Skeletal muscle tissue (tissue), 4 donors: Measurements from ENCODE around the gene AASDHPPT. TPM values are rescaled to one million over a fixed set of nuclear protein-coding genes. Genes with fewer than 3 reads are reported as not detected.

Source experiments
- H3K27ac ChIP-seq: one replicate; pipeline ENCODE4 v1.7.0; 2013; ENCODE audit warnings: mild to moderate bottlenecking, low read depth, low read length, inconsistent platforms
- H3K27me3 ChIP-seq, 3 donors: one replicate each; pipeline ENCODE4 v1.7.0; 2013; ENCODE audit warnings: low read length in 3 of 3; ENCODE audit not compliant: control insufficient read depth in 3 of 3, insufficient read depth in 3 of 3
- H3K36me3 ChIP-seq, 3 donors: one replicate each; pipeline ENCODE4 v1.7.0; 2013; ENCODE audit warnings: low read length in 3 of 3; ENCODE audit not compliant: control insufficient read depth in 3 of 3, insufficient read depth in 3 of 3
- H3K4me1 ChIP-seq, 3 donors: one replicate each; pipeline ENCODE4 v1.7.0; 2013; ENCODE audit warnings: low read length in 3 of 3, mild to moderate bottlenecking in 3 of 3; ENCODE audit not compliant: control insufficient read depth in 3 of 3, insufficient read depth in 3 of 3
- H3K4me3 ChIP-seq, 3 donors: one replicate each; pipeline ENCODE4 v1.7.0; 2013; ENCODE audit warnings: low read length in 3 of 3
- H3K9ac ChIP-seq, 3 donors: one replicate each; pipeline ENCODE4 v1.7.0; 2013; ENCODE audit warnings: low read length in 3 of 3, mild to moderate bottlenecking in 3 of 3, moderate library complexity in 2 of 3, low read depth in 1 of 3
- H3K9me3 ChIP-seq, 3 donors: one replicate each; pipeline ENCODE4 v1.7.0; 2013; ENCODE audit warnings: low read length in 3 of 3; ENCODE audit not compliant: control insufficient read depth in 3 of 3
- total RNA-seq: library from RNA; depleted of rRNA; stranded (reverse); fragments of >200 nt; gene quantifications from one replicate; pipeline ENCODE4 v1.2.3, GENCODE V29; 2014
- donor health status: Osteomylitis.

Gene AASDHPPT
- total RNA-seq, 1 donor from 2014 or later = 43.3 TPM

DNA sequence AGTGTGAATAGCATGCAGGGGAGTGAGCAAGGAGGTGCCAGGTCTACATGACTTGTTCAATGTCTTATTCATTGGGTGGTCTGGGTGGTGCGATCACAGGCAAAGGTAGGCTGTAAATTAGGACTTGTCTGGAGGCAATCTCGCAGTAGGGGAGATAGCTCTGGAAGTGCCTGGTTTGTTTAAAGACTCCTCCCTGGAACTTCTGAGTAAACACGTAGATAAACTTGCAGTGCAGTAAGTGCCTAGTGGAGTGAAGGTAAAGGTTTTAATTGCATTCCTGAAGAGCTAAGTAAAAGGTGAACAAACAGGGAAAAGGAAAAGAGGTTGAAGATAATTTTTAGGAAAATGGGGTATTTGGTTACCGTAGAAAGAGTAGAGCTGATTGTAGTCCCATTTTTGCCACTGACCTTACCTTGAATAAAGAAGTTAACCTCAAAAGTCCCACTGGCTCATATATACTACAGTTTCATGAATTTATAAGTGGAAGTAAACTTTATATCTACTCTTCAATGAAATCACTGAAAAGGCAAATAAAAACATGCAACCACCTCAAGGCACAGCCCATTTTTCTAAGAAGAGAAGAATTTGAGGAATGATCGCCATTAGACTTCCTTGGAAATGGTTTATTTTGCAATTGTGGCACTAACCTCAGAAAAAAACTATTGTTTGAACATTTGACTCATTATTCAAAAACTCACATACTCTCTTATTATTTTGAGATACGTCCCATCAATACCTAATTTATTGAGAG is 44.3 kb downstream of the AASDHPPT start:
- Histone ChIP-seq H3K27ac (no peak overlapping the region), H3K4me3 (no peak overlapping the region), H3K9ac (no peak overlapping the region), H3K9me3 (no peaks in the 10 kb centered on the region), H3K27me3 (no peaks in the 10 kb centered on the region), H3K36me3 (no peaks in the 10 kb centered on the region), H3K4me1 (no peaks in the 10 kb centered on the region)

- Histone ChIP-seq H3K9ac (no peak overlapping the region), H3K4me3 (no peak overlapping the region), H3K27me3 (no peaks in the 10 kb centered on the region), H3K4me1 (no peaks in the 10 kb centered on the region), H3K36me3 (no peaks in the 10 kb centered on the region), H3K9me3 (no peaks in the 10 kb centered on the region), H3K27ac (no peak overlapping the region)
Observed at GRCh38 chr11:106127604-106128003, 50.1 kb downstream of the AASDHPPT start.

GRCh38 chr11:106128740-106129139 is 51.3 kb downstream of the AASDHPPT start:
- Histone ChIP-seq H3K36me3 (no peaks in the 10 kb centered on the region), H3K4me3 (no peak overlapping the region), H3K27ac (no peak overlapping the region), H3K4me1 (no peaks in the 10 kb centered on the region), H3K27me3 (no peaks in the 10 kb centered on the region), H3K9me3 (no peaks in the 10 kb centered on the region), H3K9ac (no peak overlapping the region)

DNA sequence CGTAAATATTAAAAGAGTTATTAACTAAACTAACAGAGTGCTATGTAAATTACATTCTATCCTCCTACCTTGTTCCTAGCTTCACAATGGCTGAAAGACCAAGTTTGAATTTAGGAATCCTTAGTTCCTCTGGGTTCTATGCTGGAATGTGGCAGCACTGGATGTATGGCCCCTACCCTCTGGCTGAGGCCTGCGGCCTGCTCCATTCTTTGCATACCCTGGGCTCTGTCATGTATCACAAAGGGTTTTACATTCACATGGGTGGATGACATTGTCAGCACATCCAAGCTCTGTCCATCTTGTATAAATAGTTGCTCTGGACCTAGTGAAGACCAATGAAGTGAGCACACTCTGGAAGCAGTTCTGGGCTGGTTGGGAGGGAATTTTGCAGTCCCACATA is 54.5 kb downstream of the AASDHPPT start:
- Histone ChIP-seq H3K9ac (no peak overlapping the region), H3K4me3 (no peak overlapping the region), H3K9me3 (no peaks in the 10 kb centered on the region), H3K36me3 (no peaks in the 10 kb centered on the region), H3K27me3 (no peaks in the 10 kb centered on the region), H3K27ac (no peak overlapping the region), H3K4me1 (no peaks in the 10 kb centered on the region)

- Histone ChIP-seq H3K4me1 (no peaks in the 10 kb centered on the region), H3K9me3 (no peaks in the 10 kb centered on the region), H3K27me3 (no peaks in the 10 kb centered on the region), H3K9ac (no peak overlapping the region), H3K4me3 (no peak overlapping the region), H3K27ac (no peak overlapping the region), H3K36me3 (no peaks in the 10 kb centered on the region)
Observed at GRCh38 chr11:106132582-106133354, 55.3 kb downstream of the AASDHPPT start.

GRCh38 chr11:106133529-106133928 is 56.1 kb downstream of the AASDHPPT start:
- H3K4me3 ChIP-seq = no peak overlapping the region
- no peaks in the 10 kb centered on the region for H3K27me3 ChIP-seq
- H3K27ac ChIP-seq = no peak overlapping the region
- H3K4me1 ChIP-seq = no peaks in the 10 kb centered on the region
- no peak overlapping the region for H3K9ac ChIP-seq
- no peaks in the 10 kb centered on the region for H3K36me3 ChIP-seq
- H3K9me3 ChIP-seq = no peaks in the 10 kb centered on the region

DNA sequence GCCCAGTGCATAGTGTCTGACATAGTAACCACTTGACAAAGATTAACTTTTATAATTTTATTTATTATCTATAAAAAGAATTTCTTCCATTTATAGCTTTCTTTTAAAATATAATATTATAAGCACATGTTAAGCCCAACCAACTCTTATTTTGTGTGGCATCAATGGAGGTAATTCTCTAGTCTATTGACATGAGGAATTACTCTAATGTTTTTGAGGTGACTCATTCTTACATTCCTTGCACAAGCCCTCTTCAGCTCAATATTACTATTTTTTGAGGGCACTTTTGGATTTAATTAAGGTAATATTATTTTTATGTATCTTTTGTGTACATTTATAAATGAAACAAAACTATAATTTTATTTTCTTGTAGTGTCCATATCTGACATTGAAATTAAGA is 59.6 kb downstream of the AASDHPPT start:
- no peaks in the 10 kb centered on the region for H3K27me3 ChIP-seq
- H3K4me3 ChIP-seq = no peak overlapping the region
- H3K36me3 ChIP-seq = no peaks in the 10 kb centered on the region
- no peak overlapping the region for H3K9ac ChIP-seq
- no peak overlapping the region for H3K27ac ChIP-seq
- H3K9me3 ChIP-seq = no peaks in the 10 kb centered on the region
- no peaks in the 10 kb centered on the region for H3K4me1 ChIP-seq

DNA sequence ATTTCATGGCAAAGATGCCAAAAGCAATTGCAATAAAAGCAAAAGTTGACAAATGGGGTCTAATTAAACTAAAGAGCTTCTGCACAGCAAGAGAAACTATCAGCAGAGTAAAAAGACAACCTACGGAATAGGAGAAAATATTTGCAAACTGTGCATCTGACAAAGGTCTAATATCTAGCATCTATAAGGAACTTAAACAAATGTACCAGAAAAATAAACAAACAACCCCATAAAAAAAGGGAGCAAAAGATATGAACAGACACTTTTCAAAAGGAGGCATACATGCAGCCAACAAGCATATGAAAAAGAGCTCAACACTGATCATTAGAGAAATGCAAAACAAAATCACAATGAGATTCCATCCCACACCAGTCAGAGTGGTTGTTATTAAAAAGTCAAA is 60.3 kb downstream of the AASDHPPT start:
- no peak overlapping the region for H3K4me3 ChIP-seq
- no peaks in the 10 kb centered on the region for H3K36me3 ChIP-seq
- no peaks in the 10 kb centered on the region for H3K9me3 ChIP-seq
- H3K9ac ChIP-seq = no peak overlapping the region
- no peaks in the 10 kb centered on the region for H3K27me3 ChIP-seq
- H3K4me1 ChIP-seq = no peaks in the 10 kb centered on the region
- H3K27ac ChIP-seq = no peak overlapping the region
